HG03135 (cell line): ENCODE results near the gene TRPV3.
"Not testable (repeated sequence)": the region's sequence is repeated elsewhere in the genome, so short reads cannot be mapped to it uniquely, and the experiment has no call there.

Experiments
- ATAC-seq: cut with Tn5 transposase; IDR thresholded peaks from one replicate; pipeline ENCODE4 v1.9.1; 2021; ENCODE audit warnings: mild to moderate bottlenecking, moderate library complexity; ENCODE audit not compliant: unreplicated experiment

Gene TRPV3

DNA sequence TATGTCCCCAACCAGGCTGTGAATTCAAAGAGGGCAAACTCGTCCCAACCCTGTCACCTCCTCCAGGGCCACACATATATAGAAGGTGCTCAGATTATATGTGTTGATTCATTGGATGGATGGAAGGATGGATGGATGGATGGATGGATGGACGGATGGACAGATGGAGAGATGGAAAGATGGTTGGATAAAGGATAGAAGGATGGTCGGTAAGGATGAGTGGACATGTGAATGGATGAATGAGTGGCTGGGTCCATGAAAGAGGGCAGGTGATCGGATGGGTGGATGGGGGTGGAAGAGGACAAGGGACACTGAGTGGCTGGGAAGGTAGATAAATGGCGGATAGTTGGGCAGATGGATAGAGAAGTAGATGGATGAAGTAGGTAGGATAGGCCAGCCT is 30.1 kb downstream of the TRPV3 start:
- ATAC-seq = no peak

DNA sequence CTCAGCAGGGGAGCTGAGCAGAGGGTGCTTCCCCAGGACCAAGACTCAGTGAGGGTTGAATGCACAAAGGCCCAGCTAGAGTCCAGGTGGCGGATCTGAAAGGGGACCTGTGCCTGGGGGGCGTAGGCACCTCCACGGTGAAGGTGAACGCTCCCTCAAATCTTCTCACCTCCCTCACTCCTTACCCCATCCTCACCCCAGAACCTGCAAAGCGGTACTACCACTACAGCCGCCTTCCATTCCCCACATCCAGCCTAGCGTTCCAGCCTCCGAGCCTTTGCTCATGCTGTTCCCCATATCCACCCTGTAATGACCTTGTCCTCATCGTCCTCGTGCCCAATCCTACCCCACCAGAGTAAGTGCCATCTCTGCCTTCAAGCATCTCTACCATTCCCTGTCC is 30.6 kb downstream of the TRPV3 start:
- no peak for ATAC-seq

DNA sequence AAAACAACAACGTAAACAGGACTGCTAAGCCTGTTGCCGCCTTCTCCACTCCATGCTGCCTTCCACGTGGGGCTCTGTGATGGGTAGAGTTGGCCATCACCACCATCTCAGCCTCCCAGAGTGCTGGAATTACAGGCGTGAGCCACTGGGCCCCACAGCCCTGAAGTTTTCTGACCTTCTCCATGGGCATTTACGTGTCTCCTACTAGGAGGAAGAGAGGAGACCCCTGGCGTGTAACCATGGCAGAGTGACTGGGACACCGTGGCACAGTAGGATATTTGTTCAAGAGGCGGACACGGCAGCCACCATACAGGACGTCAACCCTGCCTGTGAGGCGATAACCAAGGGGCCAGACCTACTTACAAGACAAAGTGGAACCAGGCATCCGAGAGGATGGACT is 31.1 kb downstream of the TRPV3 start:
- no peak for ATAC-seq

DNA sequence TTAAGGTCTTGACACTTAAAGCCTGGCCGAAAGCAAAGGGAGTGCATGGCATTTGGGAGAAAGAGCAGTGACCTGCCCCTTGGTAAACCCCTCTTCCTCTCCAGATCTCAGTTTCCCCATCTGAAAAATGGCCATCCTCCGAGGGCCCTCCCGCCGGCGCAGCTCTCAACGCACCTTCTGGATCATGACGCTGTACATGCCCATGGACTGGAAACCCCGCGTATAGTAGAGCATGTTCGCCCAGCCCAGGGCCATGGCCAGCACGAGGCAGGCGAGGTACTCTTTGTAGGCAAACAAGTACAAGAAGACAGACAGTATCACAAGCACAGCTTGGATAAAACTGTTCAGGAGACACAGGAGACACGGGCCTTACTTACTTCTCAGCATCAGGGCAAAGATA is 33.6 kb downstream of the TRPV3 start:
- no peak for ATAC-seq

DNA sequence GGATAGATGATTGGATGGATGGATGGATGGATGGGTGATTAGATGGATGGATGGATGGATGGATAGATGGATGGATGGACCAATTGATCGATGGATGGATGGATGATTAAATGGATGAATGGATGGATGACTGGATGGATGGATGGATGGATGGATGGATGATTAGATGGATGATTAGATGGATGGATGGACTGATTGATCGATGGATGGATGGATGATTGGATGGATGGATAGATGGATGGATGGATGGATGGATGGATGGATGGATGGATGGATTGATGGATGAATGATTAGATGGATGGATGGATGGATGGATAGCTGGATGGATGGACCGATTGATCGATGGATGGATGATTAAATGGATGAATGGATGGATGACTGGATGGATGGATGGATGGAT is 38.1 kb downstream of the TRPV3 start:
- ATAC-seq = not testable (repeated sequence)

DNA sequence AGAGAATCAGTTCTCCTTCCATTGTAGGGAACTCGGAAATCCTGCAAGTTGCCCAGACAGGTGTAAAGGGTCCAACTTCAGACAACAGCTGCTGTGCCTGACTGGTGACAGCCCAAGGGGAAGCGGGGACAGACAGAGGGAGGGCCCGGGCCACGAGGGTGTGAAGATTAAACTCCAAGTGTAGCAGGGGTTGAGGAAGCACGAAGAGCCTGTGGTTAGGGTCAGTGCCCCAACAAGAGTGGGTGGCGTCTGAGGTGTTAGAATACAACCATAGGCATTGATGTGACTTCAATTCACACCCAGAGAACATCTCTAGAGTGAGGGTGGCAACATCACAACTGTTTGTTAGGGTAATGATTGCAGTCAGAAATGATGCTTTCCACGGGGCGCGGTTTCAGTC is 42.7 kb downstream of the TRPV3 start:
- ATAC-seq = no peak

DNA sequence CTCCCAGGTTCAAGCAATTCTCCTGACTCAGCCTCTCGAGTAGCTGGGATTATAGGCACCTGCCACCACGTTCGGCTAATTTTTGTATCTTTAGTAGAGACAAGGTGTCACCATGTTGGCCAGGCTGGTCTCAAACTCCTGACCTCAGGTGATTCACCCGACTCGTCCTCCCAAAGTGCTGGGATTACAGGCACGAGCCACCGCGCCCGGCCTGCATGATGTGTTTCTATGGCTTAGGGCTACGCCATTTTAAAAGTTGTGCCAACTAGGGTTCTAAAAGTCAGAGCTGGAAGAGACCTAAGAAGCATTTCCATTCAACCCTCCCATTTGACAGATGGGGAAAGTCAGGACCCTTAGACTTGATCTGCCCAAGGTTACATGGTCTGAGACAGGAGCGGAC is 43.4 kb downstream of the TRPV3 start:
- ATAC-seq = not testable (repeated sequence)

DNA sequence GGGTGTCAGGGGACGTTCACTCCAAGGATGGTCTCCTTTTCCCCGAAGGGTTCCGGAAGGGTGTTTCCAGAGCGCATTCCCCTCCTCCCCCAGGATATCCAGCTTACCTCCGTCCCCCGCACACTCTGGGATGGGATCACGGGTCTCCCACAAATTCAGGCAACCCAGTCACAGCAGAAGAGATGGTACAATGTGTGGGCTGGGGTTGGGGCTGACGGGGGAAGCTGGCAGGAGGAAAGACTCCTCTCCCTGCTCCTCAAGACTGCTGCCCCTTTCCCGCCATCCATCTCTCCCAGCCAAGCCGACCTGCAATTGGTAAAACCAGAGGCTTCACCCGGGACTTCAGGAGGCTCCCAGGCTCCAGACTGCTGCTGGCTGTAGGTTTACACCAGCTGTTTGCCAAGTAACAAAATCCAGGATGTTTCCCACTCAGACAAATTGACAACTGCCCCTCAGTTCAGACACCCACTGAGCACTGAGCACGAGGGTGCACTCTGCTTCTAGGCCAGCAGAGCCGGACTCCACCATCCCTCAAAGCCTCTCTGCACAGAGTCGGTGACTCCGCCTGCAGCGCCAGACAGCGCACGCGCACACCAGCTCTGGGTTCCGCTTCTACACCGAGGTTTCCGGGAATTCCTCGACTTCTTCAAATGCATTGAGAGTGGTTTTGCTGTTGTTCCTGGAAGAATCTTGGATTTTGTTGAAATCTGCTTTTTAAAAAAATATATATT is 44.1 kb downstream of the TRPV3 start:
- ATAC-seq = no peak

DNA sequence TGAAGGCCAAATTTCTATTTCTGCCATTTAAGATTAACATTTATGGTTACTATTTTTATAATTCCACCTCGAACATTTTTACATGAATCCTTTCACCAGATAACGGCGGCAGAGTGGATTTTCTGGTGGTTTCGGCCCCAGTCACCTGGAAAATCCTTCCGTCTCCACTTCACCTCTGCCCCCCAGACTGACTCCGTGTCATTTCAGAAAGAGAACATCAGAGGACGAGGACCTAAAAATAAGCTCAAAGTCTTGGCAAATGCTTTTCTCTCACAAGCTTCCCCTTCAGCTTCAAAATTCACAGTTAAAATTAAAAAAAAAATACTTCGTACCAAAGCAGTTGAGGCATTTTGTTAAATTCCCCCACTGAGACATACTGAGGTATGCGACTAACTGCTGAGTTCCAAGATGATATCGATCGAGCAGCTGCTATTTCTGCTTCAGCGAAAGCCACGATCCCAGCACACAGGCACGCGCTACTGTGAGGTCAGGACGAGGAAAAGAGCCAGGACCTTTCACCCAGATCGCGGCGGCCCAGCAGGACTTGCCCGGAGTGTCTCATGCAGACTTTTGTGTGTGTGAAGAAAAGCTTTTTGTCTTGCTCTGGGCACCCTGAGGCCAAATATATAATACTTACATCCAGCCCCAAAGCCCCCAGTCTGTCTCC is 45.0 kb downstream of the TRPV3 start:
- ATAC-seq = no peak

DNA sequence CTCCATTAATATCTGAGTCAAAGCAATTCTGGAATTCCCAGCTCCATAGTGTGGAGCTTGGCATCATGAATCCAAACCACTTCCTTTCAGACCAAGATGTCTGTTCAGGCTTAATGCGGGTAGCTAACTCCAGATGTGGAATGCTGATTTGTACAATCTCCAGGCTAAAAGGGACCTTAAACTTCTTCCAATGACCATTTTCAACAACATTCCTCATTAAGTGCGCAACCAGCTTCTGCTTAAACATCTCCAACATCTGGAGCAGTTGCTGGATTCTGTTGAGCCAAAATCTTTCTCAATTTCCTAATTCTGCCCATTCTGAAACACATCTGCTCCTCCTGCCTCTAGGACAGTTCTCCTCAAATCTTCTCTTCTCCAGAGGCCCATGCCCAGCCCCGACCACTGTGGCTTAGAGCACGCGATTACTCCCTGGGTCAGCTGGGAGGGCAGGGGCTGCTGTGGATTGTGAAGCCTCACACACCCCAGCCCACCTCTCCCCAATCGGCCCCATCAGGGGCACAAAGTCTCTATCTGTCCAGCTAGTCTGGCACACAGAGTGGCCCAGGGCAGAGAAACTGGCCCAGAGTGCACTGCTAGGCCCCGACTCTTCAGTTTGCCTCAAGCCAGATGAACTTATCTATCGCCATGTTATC is 45.6 kb downstream of the TRPV3 start:
- ATAC-seq = no peak

DNA sequence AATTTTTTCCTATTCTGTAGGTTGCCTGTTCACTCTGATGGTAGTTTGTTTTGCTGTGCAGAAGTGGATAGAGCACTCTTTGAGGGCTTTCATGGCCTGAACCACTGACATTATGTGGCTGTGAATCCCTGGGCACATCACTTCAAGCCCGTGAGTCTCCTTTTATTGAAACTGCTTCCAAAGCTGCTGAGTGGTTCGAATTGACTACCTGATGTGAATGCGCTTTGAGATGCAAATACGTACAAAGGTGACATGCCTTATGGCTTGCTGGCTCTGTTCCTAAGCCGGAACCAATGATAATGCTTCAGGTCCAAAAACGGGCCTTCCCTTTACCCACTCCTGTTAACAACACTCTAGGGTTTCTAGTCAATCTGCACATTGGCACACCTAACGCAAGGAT is 47.5 kb downstream of the TRPV3 start:
- no peak for ATAC-seq

DNA sequence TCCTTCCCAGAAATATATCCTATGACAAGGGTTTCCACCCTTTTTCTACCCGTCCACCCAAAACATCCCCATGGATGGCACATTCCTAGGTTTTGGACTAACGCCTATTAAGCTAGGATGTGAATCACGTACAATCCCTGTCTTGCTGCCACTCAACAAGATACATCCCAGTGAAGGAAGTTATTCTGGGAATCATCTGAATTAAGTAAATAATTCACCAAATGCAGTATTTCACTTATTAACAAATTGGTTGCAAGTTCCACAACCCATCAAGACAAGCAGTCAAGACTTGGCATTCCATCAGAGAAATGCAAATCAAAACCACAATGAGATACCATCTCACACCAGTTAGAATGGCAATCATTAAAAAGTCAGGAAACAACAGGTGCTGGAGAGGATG is 49.7 kb downstream of the TRPV3 start:
- ATAC-seq = no peak

DNA sequence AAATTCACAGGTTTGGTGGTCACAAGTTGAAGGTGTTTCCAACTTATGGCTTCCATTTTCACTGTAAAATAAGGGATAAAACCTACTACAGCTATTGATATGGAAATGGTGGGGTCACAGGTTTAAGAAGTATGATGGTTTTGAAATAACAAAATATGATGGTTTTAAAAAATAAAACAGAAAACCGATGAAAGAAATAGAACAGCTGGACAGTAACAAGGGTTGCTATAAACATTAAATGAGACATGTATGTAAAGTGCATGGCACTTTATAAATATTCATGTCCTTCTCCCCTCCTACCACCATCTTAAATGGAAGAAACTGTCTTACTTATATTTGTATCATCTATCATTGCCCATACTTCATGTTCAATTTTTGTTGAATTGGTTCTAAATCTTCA is 50.5 kb downstream of the TRPV3 start:
- no peak for ATAC-seq

DNA sequence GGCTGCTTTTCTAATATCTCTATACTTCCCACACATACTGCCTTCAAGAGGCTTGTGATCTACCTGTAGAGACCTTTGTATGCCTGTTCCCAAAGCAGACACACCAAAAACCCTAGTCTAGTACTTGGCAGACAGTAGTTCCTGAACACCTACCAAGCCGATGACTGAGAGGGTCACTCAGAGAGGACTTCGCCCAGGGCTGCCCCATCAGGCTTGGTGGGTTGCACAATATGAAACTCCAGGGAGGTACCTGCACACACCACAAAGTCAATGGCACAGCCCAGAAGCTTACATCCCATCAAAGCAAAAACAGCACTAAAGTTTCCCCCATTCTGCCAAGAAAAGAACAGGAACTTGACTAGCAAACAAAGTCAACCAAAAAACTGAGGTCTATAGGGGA is 51.6 kb downstream of the TRPV3 start:
- no peak for ATAC-seq

DNA sequence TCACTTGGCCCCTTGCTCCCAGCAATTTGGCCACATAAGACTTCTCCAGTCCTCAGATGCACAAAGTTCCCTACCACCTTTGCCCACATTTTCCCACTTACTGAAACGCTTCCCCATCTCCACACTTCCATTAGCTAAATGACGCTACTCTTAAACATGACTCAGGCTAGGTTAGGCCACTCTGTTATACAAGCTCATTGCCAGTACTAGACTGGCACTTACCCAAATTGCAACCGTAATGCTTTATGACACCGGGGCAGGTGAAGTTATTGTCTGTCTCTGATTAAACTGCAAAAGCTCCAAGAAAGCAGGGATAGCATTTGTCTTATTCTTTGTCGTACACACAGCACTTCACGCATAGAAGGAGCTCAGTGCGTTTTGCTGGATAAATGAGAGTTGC is 52.6 kb downstream of the TRPV3 start:
- ATAC-seq = no peak

DNA sequence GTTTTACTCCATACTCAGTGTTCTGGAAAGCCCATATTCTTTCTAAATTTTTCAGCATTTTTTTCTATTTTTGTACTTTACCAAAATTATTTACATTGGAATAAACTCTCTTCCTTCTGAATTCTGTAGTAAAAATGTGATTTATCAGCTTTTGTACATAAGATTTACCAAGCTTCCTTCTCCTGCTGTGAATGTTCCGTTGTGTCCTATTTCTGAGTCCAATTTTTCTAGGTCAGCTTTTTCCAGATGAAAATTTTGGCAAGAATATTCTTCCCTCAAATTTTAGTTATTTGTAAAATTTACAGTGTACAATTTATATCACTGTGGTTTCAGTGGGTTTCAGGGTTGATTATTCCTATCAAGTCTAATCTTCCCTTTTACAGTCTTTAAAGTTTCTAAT is 54.3 kb downstream of the TRPV3 start:
- no peak for ATAC-seq

DNA sequence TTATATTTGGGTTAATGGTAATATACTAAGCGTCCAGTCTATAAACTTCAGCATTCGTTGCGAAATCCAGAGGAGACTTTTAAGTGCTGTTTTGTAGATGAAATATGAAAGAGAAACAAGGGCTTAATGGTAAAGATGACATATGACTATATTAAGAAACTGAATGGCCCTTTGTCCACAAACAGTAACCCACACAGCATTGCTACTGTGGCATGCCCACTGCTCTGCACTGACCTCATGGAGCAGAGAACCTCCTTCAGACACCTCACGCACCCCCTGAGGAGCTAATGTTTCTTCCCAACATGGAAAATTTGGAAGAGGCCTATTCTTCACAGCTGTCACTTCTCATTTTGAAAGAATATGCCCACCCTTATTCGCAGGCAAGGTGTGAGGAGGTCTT is 55.1 kb downstream of the TRPV3 start:
- ATAC-seq = no peak

DNA sequence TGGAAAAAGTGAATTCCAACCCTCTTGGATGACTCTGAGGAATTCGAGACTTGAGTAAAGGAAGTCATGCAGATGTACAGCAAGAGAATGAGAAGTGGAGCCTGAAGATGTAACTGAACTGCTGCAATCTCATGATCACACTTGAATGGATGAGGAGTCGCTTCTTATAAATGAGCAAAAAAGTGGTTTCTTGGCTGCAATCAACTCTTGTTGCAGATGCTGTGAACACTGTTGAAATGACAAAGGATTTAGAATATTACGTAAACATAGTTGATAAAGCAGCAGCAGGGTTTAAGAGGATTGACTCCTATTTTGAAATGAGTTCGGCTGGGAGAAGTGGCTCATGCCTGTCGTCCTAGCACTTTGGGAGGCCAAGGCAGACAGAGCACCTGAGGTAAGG is 56.3 kb downstream of the TRPV3 start:
- ATAC-seq = no peak

DNA sequence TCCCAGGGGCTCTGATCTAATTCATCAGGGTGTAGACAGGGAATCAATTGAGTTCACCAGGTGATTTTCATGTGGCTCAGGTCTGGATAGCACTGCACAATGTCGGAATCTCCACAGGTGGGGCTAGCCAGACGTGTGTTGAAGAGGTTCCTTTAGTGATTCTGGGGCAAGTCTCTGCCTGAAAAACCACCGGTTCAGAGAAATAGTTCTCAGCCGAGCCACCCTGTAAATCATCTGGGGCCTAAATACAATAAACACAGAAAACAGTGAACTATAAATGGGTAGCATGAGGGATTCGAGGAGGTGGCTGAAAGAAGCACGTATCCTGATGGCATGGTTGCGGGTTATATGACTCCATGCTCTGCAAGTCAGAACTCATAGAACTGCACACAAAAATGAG is 60.5 kb downstream of the TRPV3 start:
- ATAC-seq = no peak

DNA sequence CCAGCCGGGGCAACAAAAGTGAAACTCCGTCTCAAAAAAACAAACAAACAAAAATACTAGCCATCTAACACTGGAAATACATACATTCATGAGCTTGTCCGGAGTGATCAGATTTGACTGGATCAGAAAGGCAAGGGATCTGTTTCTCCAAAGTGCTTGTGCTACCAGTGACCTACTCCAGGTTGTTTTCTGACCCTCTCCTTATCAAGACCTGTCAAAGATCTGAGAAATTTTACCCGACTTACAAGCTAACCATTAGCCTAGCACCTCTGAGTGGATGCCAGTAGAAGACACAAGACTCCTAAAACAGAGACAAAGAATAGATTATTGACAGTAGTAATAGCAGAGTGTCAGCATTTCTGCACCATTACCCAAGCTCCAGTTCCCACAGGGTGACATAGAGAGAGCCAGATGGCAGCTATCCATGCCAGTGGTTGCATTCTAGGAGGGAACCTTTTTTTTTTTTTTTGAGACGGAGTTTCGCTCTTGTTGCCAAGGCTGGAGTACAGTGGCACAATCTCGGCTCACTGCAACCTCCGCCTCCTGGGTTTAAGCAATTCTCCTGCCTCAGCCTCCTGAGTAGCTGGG is 72.0 kb downstream of the TRPV3 start:
- ATAC-seq = no peak

DNA sequence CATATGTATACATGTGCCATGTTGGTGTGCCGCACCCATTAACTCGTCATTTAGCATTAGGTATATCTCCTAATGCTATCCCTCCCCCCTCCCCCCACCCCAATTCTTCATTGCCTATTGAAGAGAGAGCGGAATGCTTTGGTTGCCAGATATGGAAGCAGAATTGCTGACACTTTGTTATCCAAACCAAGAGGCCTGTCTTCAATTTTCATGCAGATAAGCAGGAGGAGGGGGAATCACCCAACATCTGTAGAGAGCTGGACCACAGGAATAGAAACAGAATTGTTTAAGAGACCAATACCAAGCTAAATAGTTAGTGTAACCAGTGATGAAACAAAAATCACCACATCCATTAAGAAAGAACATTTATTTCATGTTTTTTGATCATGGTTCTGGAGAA is 74.8 kb downstream of the TRPV3 start:
- no peak for ATAC-seq

DNA sequence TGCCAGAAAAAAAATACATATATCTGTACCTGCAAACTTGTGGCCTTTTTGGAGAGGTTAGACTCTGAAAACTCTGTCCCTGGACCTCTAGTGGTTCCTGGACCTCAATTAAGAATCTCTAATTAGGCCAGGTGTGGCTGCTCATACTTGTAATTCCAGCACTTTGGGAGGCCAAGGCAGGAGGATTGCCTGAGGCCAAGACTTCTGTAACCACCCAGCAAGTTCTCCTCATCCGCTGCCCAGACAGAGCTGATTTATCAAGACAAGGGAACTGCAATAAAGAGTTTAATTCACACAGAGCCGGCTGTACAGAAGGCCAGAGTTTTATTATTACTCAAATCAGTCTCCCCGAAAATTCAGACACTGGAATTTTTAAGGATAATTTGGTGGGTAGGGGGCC is 77.6 kb downstream of the TRPV3 start:
- ATAC-seq = no peak
